GM12891 (cell line): ENCODE data around the gene GSTCD.
"Not testable (repeated sequence)": the region's sequence is repeated elsewhere in the genome, so short reads cannot be mapped to it uniquely, and the experiment has no call there.

ENCODE experiments used
- DNase-seq: peaks from one replicate; pipeline ENCODE4 v3.0.0; 2011; ENCODE audit warnings: low spot score; ENCODE audit not compliant: insufficient read length
- FAIRE-seq: peaks from 2 replicates; lab custom pipeline; 2011; peaks lifted over from hg19 to GRCh38; lab: Jason Lieb, UNC
- PAX5 ChIP-seq: IDR thresholded peaks from 2 replicates; pipeline ENCODE4 v1.6.1; 2011; ENCODE audit warnings: low read length, moderate library complexity, mild to moderate bottlenecking; ENCODE audit not compliant: insufficient read depth, severe bottlenecking
- POLR2A ChIP-seq: IDR thresholded peaks from 2 replicates; pipeline ENCODE4 v1.6.1; 2011; ENCODE audit warnings: low read depth, low read length, control low read depth
- POLR2AphosphoS5 ChIP-seq: IDR thresholded peaks from 2 replicates; pipeline ENCODE4 v1.6.1; 2011; ENCODE audit warnings: low read depth, low read length, control low read depth
- POU2F2 ChIP-seq: IDR thresholded peaks from 2 replicates; pipeline ENCODE4 v1.6.1; 2011; ENCODE audit warnings: low read depth, mild to moderate bottlenecking, control low read depth, low read length, moderate library complexity
- SPI1 ChIP-seq: IDR thresholded peaks from 2 replicates; pipeline ENCODE4 v1.6.1; 2011; ENCODE audit warnings: low read depth, low read length, control low read depth
- TAF1 ChIP-seq: IDR thresholded peaks from 2 replicates; pipeline ENCODE4 v1.6.1; 2011; ENCODE audit warnings: low read depth, low read length, control low read depth

GSTCD gene

GRCh38 chr4:105840426-105841174 is 132.0 kb downstream of the GSTCD start:
- no peak for FAIRE-seq
- no peak for TF ChIP-seq PAX5
- TF ChIP-seq POLR2A, result no peak
- TF ChIP-seq POU2F2, result no peak
- DNase-seq, result no peak

- TF ChIP-seq POLR2AphosphoS5 (no peak), TAF1 (no peak), POU2F2 (no peak), POLR2A (no peak), SPI1 (no peak), PAX5 (no peak)
- DNase-seq (no peak), FAIRE-seq (no peak)
Measured at GRCh38 chr4:105843941-105844340, 135.4 kb downstream of the GSTCD start.

DNA sequence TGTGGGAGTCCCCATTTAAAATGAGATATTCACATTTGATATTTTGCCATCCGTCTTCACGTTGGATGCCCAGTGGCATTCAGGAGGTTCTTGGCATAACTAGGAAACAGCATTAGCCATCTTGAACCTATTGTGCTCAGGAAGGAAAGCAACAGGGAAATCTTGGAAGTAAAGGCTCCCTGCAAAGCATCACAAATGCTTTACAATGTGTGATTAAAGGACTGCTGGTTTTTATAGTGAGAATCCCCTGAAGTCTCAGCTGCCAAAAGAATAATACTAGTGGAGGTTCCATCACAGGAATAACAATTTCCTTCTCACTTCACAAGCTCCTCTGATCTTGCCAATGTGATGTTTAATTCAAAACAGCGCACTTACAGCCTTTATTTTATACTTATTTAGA is 137.0 kb downstream of the GSTCD start:
- TF ChIP-seq POU2F2 (no peak), POLR2AphosphoS5 (no peak)
- DNase-seq (no peak), FAIRE-seq (no peak)

DNA sequence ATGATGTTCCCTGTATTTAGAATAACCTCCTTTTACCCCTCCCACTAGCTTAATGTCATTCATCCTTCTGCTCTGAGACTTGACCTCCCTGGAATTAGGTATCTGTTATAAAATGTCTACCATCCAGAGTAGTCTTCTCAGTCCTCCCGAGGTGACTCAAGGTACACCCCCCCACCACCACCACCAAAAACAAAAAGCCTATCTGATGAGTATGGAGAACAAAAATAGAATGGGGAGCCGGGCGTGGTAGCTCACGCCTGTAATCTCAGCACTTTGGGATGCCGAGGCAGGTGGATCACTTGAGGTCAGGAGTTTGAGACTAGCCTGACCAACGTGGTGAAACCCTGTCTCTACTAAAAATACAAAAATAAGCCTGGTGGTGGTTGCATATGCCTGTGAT is 139.8 kb downstream of the GSTCD start:
- FAIRE-seq, DNase-seq: not testable (repeated sequence)

GRCh38 chr4:105851196-105851595 is 142.6 kb downstream of the GSTCD start:
- DNase-seq (no peak), FAIRE-seq (no peak)
- TF ChIP-seq TAF1 (no peak), POU2F2 (no peak), PAX5 (no peak), POLR2A (no peak), POLR2AphosphoS5 (no peak), SPI1 (no peak)

DNA sequence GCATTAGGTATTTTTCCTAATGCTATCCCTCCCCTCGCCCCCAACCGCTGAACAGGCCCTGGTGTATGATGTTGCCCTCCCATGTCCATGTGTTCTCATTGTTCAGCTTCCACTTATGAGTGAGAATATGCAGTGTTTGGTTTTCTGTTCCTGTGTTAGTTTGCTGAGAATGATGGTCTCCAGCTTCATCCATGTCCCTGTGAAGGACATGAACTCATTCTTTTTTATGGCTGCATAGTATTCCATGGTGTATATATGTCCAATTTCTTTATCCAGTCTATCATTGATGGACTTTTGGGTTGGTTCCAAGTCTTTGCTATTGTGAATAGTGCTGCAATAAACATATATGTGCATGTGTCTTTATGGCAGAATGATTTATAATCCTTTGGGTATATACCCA is 143.6 kb downstream of the GSTCD start:
- not testable (repeated sequence) for FAIRE-seq, DNase-seq

DNA sequence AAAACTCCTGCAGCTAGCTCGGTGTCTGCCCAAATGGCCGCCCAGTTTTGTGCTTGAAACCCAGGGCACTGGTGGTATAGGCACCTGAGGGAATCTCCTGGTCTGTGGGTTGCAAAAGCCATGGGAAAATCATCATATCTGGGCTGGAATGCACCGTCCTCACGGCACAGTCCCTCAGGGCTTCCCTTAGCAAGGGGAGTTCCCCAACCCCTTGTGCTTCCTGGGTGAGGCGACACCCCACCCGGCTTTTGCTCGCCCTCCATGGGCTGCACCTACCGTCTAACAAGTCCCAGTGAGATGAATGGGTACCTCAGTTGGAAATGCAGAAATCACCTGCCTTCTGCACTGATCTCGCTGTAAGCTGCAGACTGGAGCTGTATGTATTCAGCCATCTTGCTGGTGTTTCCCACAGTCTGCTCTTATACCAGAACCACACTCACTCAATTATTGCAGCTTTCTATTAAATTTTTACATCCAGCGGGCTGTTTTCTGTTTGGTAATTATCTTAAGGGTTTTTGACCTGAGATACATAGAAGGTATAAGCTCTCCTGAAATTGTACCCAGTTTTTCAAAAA is 150.0 kb downstream of the GSTCD start:
- FAIRE-seq, result no peak
- TF ChIP-seq SPI1 (no peak), PAX5 (no peak), POU2F2 (no peak), POLR2A (no peak)

GRCh38 chr4:105859233-105859632 is 150.6 kb downstream of the GSTCD start:
- FAIRE-seq (no peak), DNase-seq (no peak)
- TF ChIP-seq PAX5, result no peak
- no peak for TF ChIP-seq TAF1
- no peak for TF ChIP-seq POU2F2
- no peak for TF ChIP-seq POLR2A
- TF ChIP-seq SPI1, result no peak
- TF ChIP-seq POLR2AphosphoS5, result no peak

More for the DNA sequence above, 150.0 kb downstream of the GSTCD start:
- no peak for DNase-seq

DNA sequence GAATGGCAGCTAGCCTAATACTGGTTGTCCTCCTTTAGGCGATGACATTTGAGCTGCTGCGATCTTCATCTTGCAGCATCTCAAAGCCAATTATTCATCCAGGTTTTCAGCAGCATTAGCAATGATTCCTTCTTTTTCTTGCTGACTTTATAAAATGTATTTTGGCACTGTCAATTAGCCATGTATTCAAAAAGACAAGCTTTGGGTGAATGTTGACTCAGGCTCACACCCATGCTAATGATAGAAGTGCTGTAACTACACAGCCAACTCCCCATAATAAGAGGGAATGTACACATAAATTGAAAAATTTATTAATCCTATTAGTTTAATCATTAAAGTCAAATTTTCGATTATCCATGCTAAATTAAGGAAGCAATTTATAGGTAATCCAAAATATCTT is 162.4 kb downstream of the GSTCD start:
- TF ChIP-seq POLR2AphosphoS5 (no peak), TAF1 (no peak), SPI1 (no peak), POU2F2 (no peak), POLR2A (no peak), PAX5 (no peak)
- DNase-seq, result no peak
- no peak for FAIRE-seq

DNA sequence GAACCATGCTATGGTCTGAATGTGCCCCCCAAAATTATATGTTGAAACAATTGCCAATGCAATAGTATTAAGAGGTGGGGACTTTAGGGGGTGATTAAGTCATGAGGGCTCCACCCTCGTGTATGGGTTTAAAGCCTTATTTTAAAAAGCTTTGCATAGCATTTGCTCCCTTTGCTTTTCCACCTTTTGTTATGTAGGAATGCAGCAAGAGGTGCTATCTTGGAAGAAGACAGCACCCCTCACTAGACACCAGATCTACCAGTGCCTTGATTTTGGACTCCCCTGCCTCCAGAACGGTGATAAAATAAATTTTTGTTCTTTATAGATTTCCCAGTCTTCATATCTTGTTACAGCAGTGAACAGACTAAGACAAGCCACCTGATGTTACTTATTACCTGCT is 163.4 kb downstream of the GSTCD start:
- TF ChIP-seq POU2F2, result no peak
- no peak for TF ChIP-seq POLR2AphosphoS5
- no peak for TF ChIP-seq TAF1
- no peak for TF ChIP-seq POLR2A
- TF ChIP-seq SPI1, result no peak
- no peak for TF ChIP-seq PAX5

GRCh38 chr4:105875233-105875632 is 166.6 kb downstream of the GSTCD start:
- FAIRE-seq (no peak), DNase-seq (no peak)
- TF ChIP-seq PAX5, result no peak
- TF ChIP-seq TAF1, result no peak
- TF ChIP-seq POLR2AphosphoS5, result no peak
- TF ChIP-seq POLR2A, result no peak
- no peak for TF ChIP-seq POU2F2
- TF ChIP-seq SPI1, result no peak

More for the DNA sequence above, 163.4 kb downstream of the GSTCD start:
- DNase-seq (no peak), FAIRE-seq (no peak)
